Chondrocyte (in vitro differentiated cells): ENCODE data around the gene SLC6A6. TPM values are rescaled to one million over a fixed set of nuclear protein-coding genes. Genes with fewer than 3 reads are reported as not detected.

Experiments used
- DNase-seq: peaks from one replicate; pipeline ENCODE4 v3.0.0; 2021; ENCODE audit warnings: mixed read lengths, low spot score
- H3K27ac Mint-ChIP-seq: one replicate; pipeline ENCODE4 v1.8.0; 2021; ENCODE audit warnings: mild to moderate bottlenecking, moderate library complexity, mixed read lengths; ENCODE audit not compliant: unreplicated experiment
- H3K27me3 Mint-ChIP-seq: 2 replicates; pipeline ENCODE4 v1.8.0; 2021; ENCODE audit warnings: low read depth, mixed read lengths
- H3K36me3 Mint-ChIP-seq: 2 replicates; pipeline ENCODE4 v1.8.0; 2021; ENCODE audit warnings: low read depth, mixed read lengths
- H3K4me1 Mint-ChIP-seq: 2 replicates; pipeline ENCODE4 v1.8.0; 2021; ENCODE audit warnings: low read depth, mild to moderate bottlenecking, mixed read lengths
- H3K4me3 Mint-ChIP-seq: one replicate; pipeline ENCODE4 v1.8.0; 2021; ENCODE audit warnings: mild to moderate bottlenecking, moderate library complexity, mixed read lengths; ENCODE audit not compliant: unreplicated experiment
- H3K9me3 Mint-ChIP-seq: 2 replicates; pipeline ENCODE4 v1.8.0; 2021; ENCODE audit warnings: low read depth, mixed read lengths
- CTCF ChIP-seq: fragments of 200-600 bp; sonication (generic); IDR thresholded peaks from 2 replicates; pipeline ENCODE4 v1.5.0; 2021; ENCODE audit warnings: antibody characterized with exemption, mild to moderate bottlenecking, moderate library complexity
- total RNA-seq: library from RNA; stranded (reverse); gene quantifications from 3 replicates; pipeline ENCODE4 v1.2.1, GENCODE V29; 2021

The SLC6A6 gene
- total RNA-seq, 1 donor from 2014 or later = 46.0 TPM

DNA sequence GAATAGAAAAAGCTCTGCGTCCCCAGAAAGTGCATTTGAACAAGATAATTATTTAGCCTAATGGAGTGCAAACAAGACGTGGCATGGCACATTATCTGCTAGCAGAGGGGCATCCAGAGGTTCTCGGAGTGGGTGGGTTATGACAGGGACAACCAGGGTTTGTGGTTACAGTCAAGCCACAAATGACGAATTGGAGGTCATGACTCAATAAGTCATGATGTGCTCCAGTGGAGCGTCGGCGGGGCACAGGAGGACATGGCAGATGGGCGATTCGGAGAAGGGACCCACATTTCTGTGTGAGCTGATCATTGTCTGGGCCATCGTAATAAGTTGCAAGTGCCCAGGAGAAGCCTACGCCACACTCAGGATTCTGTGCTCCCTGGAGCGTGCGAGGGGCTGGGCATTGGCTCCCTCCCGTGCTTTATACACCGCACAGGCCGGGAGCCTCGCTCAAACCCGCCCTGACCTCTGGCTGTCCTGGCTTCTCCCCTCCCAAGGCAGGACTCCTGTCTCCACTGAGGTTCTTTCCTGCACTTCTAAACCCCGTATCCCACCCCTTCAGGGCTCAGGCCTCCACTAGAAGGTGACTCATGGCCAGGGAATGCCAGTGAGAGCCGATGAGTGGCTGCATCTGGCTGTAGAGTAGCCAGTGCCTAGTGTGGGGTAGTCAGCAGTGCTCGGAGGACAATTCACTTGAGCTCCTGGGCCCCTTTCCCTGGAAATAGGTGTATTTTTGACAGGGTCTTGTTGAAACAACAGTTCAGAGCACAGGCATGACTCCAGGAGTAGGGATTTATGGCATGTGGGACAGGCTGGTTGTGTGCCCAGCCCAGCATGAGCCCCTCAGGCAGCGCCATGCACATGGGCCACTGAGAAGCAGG, 70.3 kb downstream of the SLC6A6 start:
- no peak overlapping the region for H3K4me3 Mint-ChIP-seq
- peaks cover 32% of the 10 kb centered on the region for H3K4me1 Mint-ChIP-seq
- H3K36me3 Mint-ChIP-seq = peaks cover 11% of the 10 kb centered on the region
- peak overlapping the region; percentile 89 for H3K27ac Mint-ChIP-seq
- H3K27me3 Mint-ChIP-seq = no peaks in the 10 kb centered on the region
- peak; percentile 72 for DNase-seq
- no peaks in the 10 kb centered on the region for H3K9me3 Mint-ChIP-seq
- no peak for TF ChIP-seq CTCF

- Mint-ChIP-seq H3K36me3 (peaks cover 17% of the 10 kb centered on the region), H3K9me3 (no peaks in the 10 kb centered on the region), H3K27me3 (no peaks in the 10 kb centered on the region), H3K27ac (peak overlapping the region; percentile 89), H3K4me1 (peaks cover 32% of the 10 kb centered on the region), H3K4me3 (no peak overlapping the region)
- TF ChIP-seq CTCF = no peak
- DNase-seq = peak; percentile 76
Observed at GRCh38 chr3:14473411-14473891, 71.0 kb downstream of the SLC6A6 start.

GRCh38 chr3:14474363-14475081, 72.1 kb downstream of the SLC6A6 start:
- no peaks in the 10 kb centered on the region for H3K9me3 Mint-ChIP-seq
- peaks cover 32% of the 10 kb centered on the region for H3K4me1 Mint-ChIP-seq
- H3K27ac Mint-ChIP-seq = no peak overlapping the region

GRCh38 chr3:14475621-14476020, 73.2 kb downstream of the SLC6A6 start:
- Mint-ChIP-seq H3K4me3 (no peak overlapping the region), H3K4me1 (peaks cover 32% of the 10 kb centered on the region), H3K27me3 (no peaks in the 10 kb centered on the region), H3K36me3 (peaks cover 24% of the 10 kb centered on the region), H3K27ac (no peak overlapping the region), H3K9me3 (no peaks in the 10 kb centered on the region)
- no peak for DNase-seq
- TF ChIP-seq CTCF = no peak

More at GRCh38 chr3:14474363-14475081, 72.1 kb downstream of the SLC6A6 start:
- H3K36me3 Mint-ChIP-seq = peaks cover 24% of the 10 kb centered on the region
- H3K4me3 Mint-ChIP-seq = no peak overlapping the region
- no peak for TF ChIP-seq CTCF
- DNase-seq = no peak
- H3K27me3 Mint-ChIP-seq = no peaks in the 10 kb centered on the region

- no peak overlapping the region for H3K27ac Mint-ChIP-seq
- H3K4me1 Mint-ChIP-seq = peaks cover 24% of the 10 kb centered on the region
- no peak for TF ChIP-seq CTCF
- no peaks in the 10 kb centered on the region for H3K9me3 Mint-ChIP-seq
- DNase-seq = peak; percentile 35
- H3K4me3 Mint-ChIP-seq = no peak overlapping the region
- no peaks in the 10 kb centered on the region for H3K27me3 Mint-ChIP-seq
- H3K36me3 Mint-ChIP-seq = peaks cover 31% of the 10 kb centered on the region
Observed at GRCh38 chr3:14476583-14477265, 74.3 kb downstream of the SLC6A6 start.
